ENCODE data around the gene DHX34. TPM values are rescaled to one million over a fixed set of nuclear protein-coding genes. Genes with fewer than 3 reads are reported as not detected.
"Not testable (repeated sequence)": the region's sequence is repeated elsewhere in the genome, so short reads cannot be mapped to it uniquely, and the experiment has no call there.

Gene DHX34
- total RNA-seq, result 29.1 and 33.7 TPM in 2 replicates
- 16.1 and 18.2 TPM in 2 replicates for polyA plus RNA-seq

- H3K36me3 ChIP-seq, result peaks cover 10% of the 10 kb centered on the region
- peak; percentile 99 to 100 for DNase-seq (ENCODE audit: low read depth in 1 of 2, low spot score in 1 of 2)
Measured at GRCh38 chr19:47348819-47349795, at the start of gene DHX34. DHX34 (plus strand) TSS chr19:47349315; CDS start chr19:47353031, 3,716 bp downstream.

GRCh38 chr19:47300867-47301266, 48.2 kb upstream of the DHX34 start:
- H3K27ac ChIP-seq; H3K4me3 ChIP-seq; H3K9me3 ChIP-seq (ENCODE audit: low read depth); DNase-seq (ENCODE audit: low read depth in 1 of 2, low spot score in 1 of 2); H3K27me3 ChIP-seq; H3K4me1 ChIP-seq (ENCODE audit: low read depth); H3K36me3 ChIP-seq: not testable (repeated sequence)

More at GRCh38 chr19:47348819-47349795, at the start of gene DHX34:
- Histone ChIP-seq H3K27me3 (no peaks in the 10 kb centered on the region), H3K4me1 (ENCODE audit: low read depth) (no peaks in the 10 kb centered on the region), H3K4me3 (peak within 1 kb of the TSS; percentile 78), H3K27ac (no peak within 1 kb of the TSS), H3K9me3 (ENCODE audit: low read depth) (no peaks in the 10 kb centered on the region)
- TF ChIP-seq CTCF (IDR thresholded peaks at IDR 0.05; ENCODE audit: low read depth, low read length), result peak; percentile 99

- Histone ChIP-seq H3K4me3 (no peak overlapping the region), H3K27me3 (no peaks in the 10 kb centered on the region), H3K27ac (no peak overlapping the region), H3K9me3 (ENCODE audit: low read depth) (no peaks in the 10 kb centered on the region), H3K4me1 (ENCODE audit: low read depth) (no peaks in the 10 kb centered on the region), H3K36me3 (no peaks in the 10 kb centered on the region)
- no peak for DNase-seq (ENCODE audit: low read depth in 1 of 2, low spot score in 1 of 2)
- no peak for TF ChIP-seq CTCF (IDR thresholded peaks at IDR 0.05; ENCODE audit: low read depth, low read length)
Measured at GRCh38 chr19:47302249-47302648, 46.9 kb upstream of the DHX34 start.

GRCh38 chr19:47303966-47304365, 45.1 kb upstream of the DHX34 start:
- Histone ChIP-seq H3K4me3 (no peak overlapping the region), H3K36me3 (no peaks in the 10 kb centered on the region), H3K27me3 (no peaks in the 10 kb centered on the region), H3K4me1 (ENCODE audit: low read depth) (no peaks in the 10 kb centered on the region), H3K9me3 (ENCODE audit: low read depth) (no peaks in the 10 kb centered on the region), H3K27ac (no peak overlapping the region)
- no peak for TF ChIP-seq CTCF (IDR thresholded peaks at IDR 0.05; ENCODE audit: low read depth, low read length)
- DNase-seq (ENCODE audit: low read depth in 1 of 2, low spot score in 1 of 2), result no peak

GRCh38 chr19:47305309-47305751, 43.8 kb upstream of the DHX34 start:
- Histone ChIP-seq H3K4me1 (ENCODE audit: low read depth) (no peaks in the 10 kb centered on the region), H3K27ac (no peak overlapping the region), H3K27me3 (no peaks in the 10 kb centered on the region), H3K36me3 (no peaks in the 10 kb centered on the region), H3K9me3 (ENCODE audit: low read depth) (no peaks in the 10 kb centered on the region), H3K4me3 (no peak overlapping the region)
- peak; percentile 99 for TF ChIP-seq CTCF (IDR thresholded peaks at IDR 0.05; ENCODE audit: low read depth, low read length)
- DNase-seq (ENCODE audit: low read depth in 1 of 2, low spot score in 1 of 2), result peak; percentile 62 to 89

GRCh38 chr19:47306303-47306702, 42.8 kb upstream of the DHX34 start:
- H3K9me3 ChIP-seq (ENCODE audit: low read depth), result no peaks in the 10 kb centered on the region
- DNase-seq (ENCODE audit: low read depth in 1 of 2, low spot score in 1 of 2), result no peak
- TF ChIP-seq CTCF (IDR thresholded peaks at IDR 0.05; ENCODE audit: low read depth, low read length), result no peak
- no peaks in the 10 kb centered on the region for H3K36me3 ChIP-seq
- H3K4me1 ChIP-seq (ENCODE audit: low read depth), result no peaks in the 10 kb centered on the region
- no peaks in the 10 kb centered on the region for H3K27me3 ChIP-seq
- H3K4me3 ChIP-seq, result no peak overlapping the region
- H3K27ac ChIP-seq, result no peak overlapping the region

All from cardiac muscle cell (in vitro differentiated cells and primary cell).